H9 (cell line): Measurements from ENCODE around the gene HSPA1L. TPM values are rescaled to one million over a fixed set of nuclear protein-coding genes. Genes with fewer than 3 reads are reported as not detected.
"Not testable (repeated sequence)": the region's sequence is repeated elsewhere in the genome, so short reads cannot be mapped to it uniquely, and the experiment has no call there.

Experiments used
- DNase-seq: peaks from one replicate; pipeline ENCODE4 v3.0.0-alpha.2; 2017
- H2AFZ ChIP-seq: one replicate; pipeline ENCODE4 v1.6.1; 2013; ENCODE audit warnings: mild to moderate bottlenecking, low read length, control low read depth, moderate library complexity
- H2AK5ac ChIP-seq: 2 replicates; pipeline ENCODE4 v1.6.1; 2013; ENCODE audit warnings: low read length, control low read depth, mixed read lengths; ENCODE audit not compliant: insufficient read length
- H2BK120ac ChIP-seq: one replicate; pipeline ENCODE4 v1.6.1; 2013; ENCODE audit warnings: low read depth, mild to moderate bottlenecking, low read length, control low read depth, inconsistent platforms; ENCODE audit not compliant: poor library complexity, severe bottlenecking
- H2BK12ac ChIP-seq: 2 replicates; pipeline ENCODE4 v1.6.1; 2013; ENCODE audit warnings: low read length, control low read depth, mixed read lengths, low read depth; ENCODE audit not compliant: insufficient read length
- H2BK15ac ChIP-seq: 2 replicates; pipeline ENCODE4 v1.6.1; 2013; ENCODE audit warnings: low read depth, low read length, control low read depth
- H2BK20ac ChIP-seq: one replicate; pipeline ENCODE4 v1.6.1; 2013; ENCODE audit warnings: low read depth, mild to moderate bottlenecking, low read length, control low read depth, inconsistent platforms; ENCODE audit not compliant: poor library complexity, severe bottlenecking
- H2BK5ac ChIP-seq: 2 replicates; pipeline ENCODE4 v1.6.1; 2013; ENCODE audit warnings: low read length, control low read depth, mixed read lengths; ENCODE audit not compliant: insufficient read length
- H3K14ac ChIP-seq: 2 replicates; pipeline ENCODE4 v1.6.1; 2013; ENCODE audit warnings: low read length, control low read depth; ENCODE audit not compliant: insufficient read depth
- H3K18ac ChIP-seq: 2 replicates; pipeline ENCODE4 v1.6.1; 2013; ENCODE audit warnings: low read depth, mild to moderate bottlenecking, mixed read lengths, low read length, control low read depth; ENCODE audit not compliant: insufficient read length
- H3K23ac ChIP-seq: 2 replicates; pipeline ENCODE4 v1.6.1; 2013; ENCODE audit warnings: low read length, control low read depth, mixed read lengths, low read depth; ENCODE audit not compliant: insufficient read length
- H3K23me2 ChIP-seq: 2 replicates; pipeline ENCODE4 v1.6.1; 2013; ENCODE audit warnings: low read depth, mild to moderate bottlenecking, mixed read lengths, low read length, control low read depth; ENCODE audit not compliant: insufficient read length, poor library complexity, severe bottlenecking
- H3K27ac ChIP-seq: 2 replicates; pipeline ENCODE4 v1.5.1; 2013; ENCODE audit warnings: low read length, control low read depth, mixed read lengths, low read depth; ENCODE audit not compliant: insufficient read length
- H3K27me3 ChIP-seq: 2 replicates; pipeline ENCODE4 v1.6.1; 2013; ENCODE audit warnings: low read length, control low read depth, inconsistent platforms; ENCODE audit not compliant: insufficient read depth
- H3K4ac ChIP-seq: 2 replicates; pipeline ENCODE4 v1.6.1; 2013; ENCODE audit warnings: low read depth, mild to moderate bottlenecking, control low read depth, inconsistent platforms, low read length, moderate library complexity
- H3K4me1 ChIP-seq: 2 replicates; pipeline ENCODE4 v1.6.1; 2013; ENCODE audit warnings: low read length, control low read depth, inconsistent platforms; ENCODE audit not compliant: insufficient read depth
- H3K4me2 ChIP-seq: 2 replicates; pipeline ENCODE4 v1.6.1; 2013; ENCODE audit warnings: low read length, control low read depth, mixed read lengths; ENCODE audit not compliant: insufficient read length, insufficient read depth
- H3K56ac ChIP-seq: 2 replicates; pipeline ENCODE4 v1.6.1; 2013; ENCODE audit warnings: low read depth, mild to moderate bottlenecking, mixed read lengths, low read length, control low read depth; ENCODE audit not compliant: insufficient read length
- H3K79me1 ChIP-seq: 2 replicates; pipeline ENCODE4 v1.6.1; 2013; ENCODE audit warnings: low read depth, mild to moderate bottlenecking, moderate library complexity, low read length, control low read depth, inconsistent platforms; ENCODE audit not compliant: insufficient read depth, poor library complexity, severe bottlenecking
- H3K79me2 ChIP-seq: 2 replicates; pipeline ENCODE4 v1.6.1; 2013; ENCODE audit warnings: low read length, control low read depth, inconsistent platforms; ENCODE audit not compliant: insufficient read depth
- H3K9ac ChIP-seq: 2 replicates; pipeline ENCODE4 v1.6.1; 2013; ENCODE audit warnings: low read length, control low read depth, mixed read lengths; ENCODE audit not compliant: insufficient read length; ENCODE audit errors: extremely low read depth
- H3K9me3 ChIP-seq: one replicate; pipeline ENCODE4 v1.6.1; 2013; ENCODE audit warnings: low read depth, low read length, inconsistent platforms; ENCODE audit not compliant: control insufficient read depth
- H3T11ph ChIP-seq: one replicate; pipeline ENCODE4 v1.6.1; 2013; ENCODE audit warnings: mild to moderate bottlenecking, low read length, control low read depth, inconsistent platforms
- H4K20me1 ChIP-seq: one replicate; pipeline ENCODE4 v1.6.1; 2013; ENCODE audit not compliant: control insufficient read depth, insufficient read length, insufficient read depth
- H4K5ac ChIP-seq: 2 replicates; pipeline ENCODE4 v1.6.1; 2013; ENCODE audit warnings: low read depth, mild to moderate bottlenecking, mixed read lengths, low read length, control low read depth; ENCODE audit not compliant: insufficient read length
- H4K8ac ChIP-seq: replicated peaks from 2 replicates; pipeline ENCODE4 v1.6.1; 2013; ENCODE audit warnings: low read length, control low read depth, mixed read lengths, low read depth; ENCODE audit not compliant: insufficient read length
- H4K91ac ChIP-seq: 2 replicates; pipeline ENCODE4 v1.6.1; 2013; ENCODE audit warnings: low read depth, mild to moderate bottlenecking, moderate library complexity, mixed read lengths, low read length, control low read depth; ENCODE audit not compliant: insufficient read length
- H3K27ac Mint-ChIP-seq, 3 experiments: 2 replicates in 2 of 3; 3 replicates in 1 of 3; pipeline ENCODE4 v1.8.0; 2020 to 2021; ENCODE audit warnings: mixed read lengths in 3 of 3, mild to moderate bottlenecking in 1 of 3, moderate library complexity in 1 of 3
- H3K27me3 Mint-ChIP-seq: 2 replicates; pipeline ENCODE4 v1.8.0; 2021; ENCODE audit warnings: low read depth, mild to moderate bottlenecking, moderate library complexity, mixed read lengths
- H3K36me3 Mint-ChIP-seq, 3 experiments: 2 replicates in 2 of 3; 3 replicates in 1 of 3; pipeline ENCODE4 v1.8.0; 2020 to 2021; ENCODE audit warnings: low read depth in 3 of 3, mixed read lengths in 3 of 3; ENCODE audit not compliant: insufficient read depth in 1 of 3
- H3K4me1 Mint-ChIP-seq, 2 experiments: 2 replicates each; pipeline ENCODE4 v1.8.0; 2020; ENCODE audit warnings: mixed read lengths in 2 of 2
- H3K4me3 Mint-ChIP-seq, 2 experiments: 2 replicates in 1 of 2; 3 replicates in 1 of 2; pipeline ENCODE4 v1.8.0; 2020 to 2021; ENCODE audit warnings: mild to moderate bottlenecking in 2 of 2, mixed read lengths in 2 of 2, moderate library complexity in 1 of 2
- H3K9me3 Mint-ChIP-seq, 2 experiments: 2 replicates in 1 of 2; 3 replicates in 1 of 2; pipeline ENCODE4 v1.8.0; 2020; ENCODE audit warnings: mild to moderate bottlenecking in 2 of 2, mixed read lengths in 2 of 2, moderate library complexity in 1 of 2
- WGBS: extraction: QIAGEN DNeasy Blood & Tissue Kit; methylation state at CpG from one replicate; pipeline ENCODE4 v1.1.7; 2013; ENCODE audit warnings: missing lambda C conversion rate, low lambda C conversion rate, mixed read lengths; ENCODE audit not compliant: insufficient read length; ENCODE audit errors: extremely low coverage; 5-methylcytosine and 5-hydroxymethylcytosine counted together
- total RNA-seq: library from RNA; stranded (reverse); gene quantifications from 2 replicates; pipeline ENCODE4 v1.2.1, GENCODE V29; 2021

The HSPA1L gene
- total RNA-seq, 1 experiment from 2014 or later, result 2.5 TPM

- not testable (repeated sequence) for H3K9me3 ChIP-seq, H3K79me1 ChIP-seq, H4K5ac ChIP-seq, H4K8ac ChIP-seq, H2BK5ac ChIP-seq, H2BK15ac ChIP-seq, H3K27me3 Mint-ChIP-seq, H3K4me2 ChIP-seq, H3K14ac ChIP-seq, H2AK5ac ChIP-seq, H3K23me2 ChIP-seq, H3K18ac ChIP-seq, H3K27ac ChIP-seq, H2BK12ac ChIP-seq, H3K27me3 ChIP-seq, H3K79me2 ChIP-seq, H3K4me3 Mint-ChIP-seq, H3K4me1 ChIP-seq, H3T11ph ChIP-seq, H2BK20ac ChIP-seq, H3K23ac ChIP-seq, H2AFZ ChIP-seq, H2BK120ac ChIP-seq, H4K91ac ChIP-seq, H3K4me1 Mint-ChIP-seq, H3K56ac ChIP-seq, H3K4ac ChIP-seq, H4K20me1 ChIP-seq, H3K9ac ChIP-seq, H3K27ac Mint-ChIP-seq
- no CpG with 5 or more reads among the region's 35 CpGs for WGBS
- Mint-ChIP-seq H3K36me3 (peaks cover 12 to 15% (median 12%) of the 10 kb centered on the region in 3 experiments; a peak in 6 of 7 replicates), H3K9me3 (peaks cover 11 to 12% of the 10 kb centered on the region in 2 experiments)
- DNase-seq, result peak; percentile 65
These were observed 37.1 kb upstream of the HSPA1L start for GRCh38 chr6:31851980-31852718.
